Fibroblast of pulmonary artery (primary cell): ENCODE results near the gene GABRG3.
A peak's percentile ranks its signal among the peaks of the same experiment; 100 is the strongest.

ENCODE experiments used
- DNase-seq: peaks from one replicate; pipeline ENCODE4 v3.0.0-alpha.2; 2010; ENCODE audit warnings: low read depth
- H3K4me3 ChIP-seq: replicated peaks from 2 replicates; pipeline ENCODE4 v1.5.1; 2011; ENCODE audit warnings: low read depth, mild to moderate bottlenecking, control low read depth, low read length, moderate library complexity
- CTCF ChIP-seq: IDR thresholded peaks from 2 replicates; pipeline ENCODE4 v1.5.1; 2011; ENCODE audit warnings: mild to moderate bottlenecking, control low read depth, low read length, inconsistent platforms; ENCODE audit errors: missing control alignments

Gene GABRG3

DNA sequence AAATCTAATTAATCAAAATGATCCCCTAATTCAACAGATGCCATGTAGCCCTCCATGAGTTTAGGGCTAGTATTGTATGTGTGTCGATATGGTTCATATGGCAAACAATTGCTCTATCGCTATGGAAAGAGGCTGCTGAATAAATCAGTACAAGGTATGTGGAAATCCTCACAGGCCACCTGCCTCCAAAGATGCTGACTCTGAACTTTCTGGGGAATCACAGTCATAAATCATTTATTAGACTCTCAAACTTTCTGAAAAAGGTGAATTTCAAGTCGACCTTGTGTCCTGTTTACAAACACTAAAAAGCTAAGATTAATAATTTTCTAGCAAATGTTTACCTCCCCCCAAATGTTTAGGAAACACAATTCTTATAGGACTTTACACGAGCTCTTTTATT is 462.6 kb downstream of the GABRG3 start:
- no peak for TF ChIP-seq CTCF
- no peak overlapping the region for H3K4me3 ChIP-seq
- no peak for DNase-seq

DNA sequence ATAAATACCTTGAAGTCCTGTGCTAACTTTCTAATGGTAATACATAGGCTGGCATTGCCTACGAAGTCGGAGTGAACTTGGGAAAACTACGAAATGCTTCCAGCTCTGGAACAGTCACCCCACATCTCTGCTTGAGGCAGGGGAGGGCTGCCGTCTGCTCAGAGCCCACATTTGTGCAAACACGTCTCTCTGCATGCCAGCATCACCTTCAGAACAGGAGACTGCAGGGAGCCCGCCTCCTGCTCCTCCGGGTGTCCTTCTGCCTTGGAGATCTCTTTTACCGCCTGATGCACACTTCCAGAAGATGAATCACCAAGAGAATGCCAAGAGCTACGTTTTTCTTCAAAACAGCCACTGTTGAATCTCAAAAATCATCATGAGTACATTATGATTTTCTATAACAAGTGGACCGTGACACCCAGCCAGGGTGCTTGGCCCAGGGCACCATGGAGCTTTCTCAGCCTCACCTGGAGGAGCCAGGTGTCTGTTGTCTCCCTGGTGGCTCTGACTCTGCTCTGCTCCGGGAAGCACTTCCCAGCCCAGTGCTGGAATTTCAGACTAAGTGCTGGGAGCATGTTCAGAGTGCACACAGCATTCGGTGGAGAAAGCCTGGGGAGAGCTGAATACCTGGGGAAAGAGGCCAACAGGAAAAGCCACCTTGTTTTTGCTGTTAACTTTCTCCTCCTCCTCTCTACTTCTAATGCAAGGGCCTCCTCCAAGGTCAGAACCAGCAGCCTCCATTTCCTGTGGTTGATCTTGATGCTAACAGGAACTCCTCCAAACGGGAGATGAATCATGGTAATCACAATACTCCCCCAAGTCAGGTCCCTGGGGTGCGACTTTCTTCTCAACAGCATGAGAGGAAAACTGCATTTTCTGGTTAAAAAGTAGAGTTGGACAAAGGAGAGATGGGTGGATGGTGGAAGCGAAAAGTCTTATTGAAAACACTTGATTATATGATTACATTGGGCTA is 467.7 kb downstream of the GABRG3 start:
- TF ChIP-seq CTCF: no peak
- DNase-seq: peak; percentile 52
- no peak overlapping the region for H3K4me3 ChIP-seq

- H3K4me3 ChIP-seq: no peak overlapping the region
- no peak for DNase-seq
- TF ChIP-seq CTCF: no peak
Observed at GRCh38 chr15:27441120-27441519, 470.1 kb downstream of the GABRG3 start.

- no peak for TF ChIP-seq CTCF
- DNase-seq: no peak
- H3K4me3 ChIP-seq: no peak overlapping the region
Observed at GRCh38 chr15:27448234-27448633, 477.3 kb downstream of the GABRG3 start.

GRCh38 chr15:27448986-27449385 is 478.0 kb downstream of the GABRG3 start:
- no peak overlapping the region for H3K4me3 ChIP-seq
- peak; percentile 32 for DNase-seq
- no peak for TF ChIP-seq CTCF

- no peak overlapping the region for H3K4me3 ChIP-seq
- DNase-seq: peak; percentile 18
- TF ChIP-seq CTCF: no peak
Observed at GRCh38 chr15:27449941-27450340, 479.0 kb downstream of the GABRG3 start.
